Fibroblast of lung (primary cell): ENCODE data around the gene CASKIN2. TPM values are rescaled to one million over a fixed set of nuclear protein-coding genes. Genes with fewer than 3 reads are reported as not detected.

ENCODE experiments used
- DNase-seq, 2 donors: peaks; one replicate each; pipeline versions ENCODE4 v3.0.0 to v3.0.0-alpha.2; 2010; ENCODE audit warnings: low read depth in 2 of 2
- H2AFZ ChIP-seq: 2 replicates; pipeline ENCODE4 v1.5.1; 2012; ENCODE audit warnings: low read length, control low read depth, inconsistent platforms
- H3K27ac ChIP-seq: 2 replicates; pipeline ENCODE4 v1.5.1; 2011; ENCODE audit warnings: low read length, control low read depth; ENCODE audit not compliant: insufficient read depth
- H3K27me3 ChIP-seq: 2 replicates; pipeline ENCODE4 v1.5.1; 2011; ENCODE audit warnings: mild to moderate bottlenecking, low read length; ENCODE audit not compliant: control insufficient read depth, insufficient read depth
- H3K36me3 ChIP-seq: 2 replicates; pipeline ENCODE4 v1.5.1; 2011; ENCODE audit warnings: low read length; ENCODE audit not compliant: control insufficient read depth, insufficient read depth
- H3K4me1 ChIP-seq: 2 replicates; pipeline ENCODE4 v1.5.1; 2011; ENCODE audit warnings: low read length; ENCODE audit not compliant: control insufficient read depth, insufficient read depth; ENCODE audit errors: extremely low read depth
- H3K4me2 ChIP-seq: 2 replicates; pipeline ENCODE4 v1.5.1; 2011; ENCODE audit warnings: low read length, control low read depth; ENCODE audit not compliant: insufficient read depth; ENCODE audit errors: extremely low read depth
- H3K4me3 ChIP-seq, 4 experiments: fragments of 200-600 bp in 1 of 4; sonication (generic) in 1 of 4; replicated peaks in 1 of 4; 2 replicates each; pipeline ENCODE4 v1.5.1; 2011 to 2016; ENCODE audit warnings: low read length in 4 of 4, low read depth in 3 of 4, mild to moderate bottlenecking in 3 of 4, control low read depth in 2 of 4, inconsistent platforms in 1 of 4, mixed read lengths in 1 of 4; ENCODE audit not compliant: insufficient read depth in 1 of 4; ENCODE audit errors: control extremely low read depth in 1 of 4
- H3K79me2 ChIP-seq: 2 replicates; pipeline ENCODE4 v1.5.1; 2012; ENCODE audit warnings: mild to moderate bottlenecking, low read length, inconsistent platforms; ENCODE audit not compliant: control insufficient read depth, insufficient read depth
- H3K9ac ChIP-seq: 2 replicates; pipeline ENCODE4 v1.5.1; 2011; ENCODE audit warnings: mild to moderate bottlenecking, low read length, control low read depth; ENCODE audit not compliant: insufficient read depth
- H3K9me3 ChIP-seq: 2 replicates; pipeline ENCODE4 v1.5.1; 2012; ENCODE audit warnings: low read depth, low read length; ENCODE audit not compliant: control insufficient read depth, insufficient read depth
- H4K20me1 ChIP-seq: 2 replicates; pipeline ENCODE4 v1.5.1; 2011; ENCODE audit warnings: low read length; ENCODE audit not compliant: control insufficient read depth, insufficient read depth; ENCODE audit errors: extremely low read depth
- CTCF ChIP-seq, 2 donors: IDR thresholded peaks in 1 of 2; conservative IDR thresholded peaks in 1 of 2; 1 replicate in 1 of 2; 2 replicates in 1 of 2; pipeline ENCODE4 v1.5.1; 2011 to 2012; ENCODE audit warnings: low read length in 2 of 2, control low read depth in 1 of 2, inconsistent platforms in 1 of 2, low read depth in 1 of 2, mild to moderate bottlenecking in 1 of 2
- EZH2 ChIP-seq: IDR thresholded peaks from 2 replicates; pipeline ENCODE4 v1.5.1; 2012; ENCODE audit warnings: low read length, control low read depth, mild to moderate bottlenecking; ENCODE audit errors: missing control alignments
- polyA plus RNA-seq, 2 donors: library from polyadenylated mRNA; depleted of rRNA in 1 of 2; stranded (reverse) in 1 of 2; unstranded in 1 of 2; fragments of >200 nt; gene quantifications; 2 replicates each; pipeline ENCODE4 v1.2.1, GENCODE V29; 2011 to 2012; ENCODE audit warnings: missing spikeins in 1 of 2
- total RNA-seq: library from RNA; depleted of rRNA; stranded (reverse); fragments of >200 nt; gene quantifications from 2 replicates; pipeline ENCODE4 v1.2.1, GENCODE V29; 2014

The CASKIN2 gene
- total and polyA plus RNA-seq, 2 donors (not counting 1 experiment from before 2014, with no cell fraction given): 3.4 to 8.3 TPM

- Histone ChIP-seq H3K27ac (peak overlapping the region; percentile 42), H3K36me3 (peaks cover 1% of the 10 kb centered on the region), H3K9me3 (no peaks in the 10 kb centered on the region), H3K9ac (peak overlapping the region; percentile 65), H4K20me1 (no peaks in the 10 kb centered on the region), H2AFZ (no peak overlapping the region), H3K4me2 (peak overlapping the region; percentile 91), H3K79me2 (peaks cover 2% of the 10 kb centered on the region), H3K27me3 (no peaks in the 10 kb centered on the region), H3K4me3 (peak overlapping the region; percentile 70 to 87 (median 76)), H3K4me1 (peaks cover 3% of the 10 kb centered on the region)
- TF ChIP-seq EZH2: no peak
- no peak for TF ChIP-seq CTCF (conservative IDR thresholded peaks at IDR 0.05 in 1 of 2, IDR thresholded peaks at IDR 0.05 in 1 of 2; ENCODE audit: low read depth in 1 of 2, low read length in 2 of 2)
- DNase-seq: no peak
These were observed 928 bp downstream of the CASKIN2 start for GRCh38 chr17:75514299-75514918.

GRCh38 chr17:75513641-75514000 is 1.7 kb downstream of the CASKIN2 start:
- TF ChIP-seq EZH2 (no peak), CTCF (conservative IDR thresholded peaks at IDR 0.05 in 1 of 2, IDR thresholded peaks at IDR 0.05 in 1 of 2; ENCODE audit: low read depth in 1 of 2, low read length in 2 of 2) (no peak)
- peaks cover 3% of the 10 kb centered on the region for H3K4me1 ChIP-seq
- peaks cover 1% of the 10 kb centered on the region for H3K36me3 ChIP-seq
- H3K27ac ChIP-seq: no peak overlapping the region
- no peaks in the 10 kb centered on the region for H3K9me3 ChIP-seq
- H2AFZ ChIP-seq: no peak overlapping the region
- H3K4me2 ChIP-seq: no peak overlapping the region
- peak overlapping the region in 1 of 4 experiments; percentile 87 for H3K4me3 ChIP-seq
- DNase-seq: no peak
- no peaks in the 10 kb centered on the region for H4K20me1 ChIP-seq
- no peak overlapping the region for H3K9ac ChIP-seq
- peaks cover 2% of the 10 kb centered on the region for H3K79me2 ChIP-seq
- H3K27me3 ChIP-seq: no peaks in the 10 kb centered on the region

GRCh38 chr17:75512926-75513640 is 2.3 kb downstream of the CASKIN2 start:
- H3K4me2 ChIP-seq: no peak overlapping the region
- no peak overlapping the region for H3K4me3 ChIP-seq
- H3K36me3 ChIP-seq: peaks cover 3% of the 10 kb centered on the region
- H3K79me2 ChIP-seq: peaks cover 2% of the 10 kb centered on the region
- H3K27ac ChIP-seq: no peak overlapping the region
- H3K27me3 ChIP-seq: no peaks in the 10 kb centered on the region
- peaks cover 3% of the 10 kb centered on the region for H3K4me1 ChIP-seq
- no peak overlapping the region for H2AFZ ChIP-seq
- H4K20me1 ChIP-seq: no peaks in the 10 kb centered on the region
- DNase-seq: peak; percentile 25 to 36
- no peak overlapping the region for H3K9ac ChIP-seq
- no peak for TF ChIP-seq EZH2
- no peak for TF ChIP-seq CTCF (conservative IDR thresholded peaks at IDR 0.05 in 1 of 2, IDR thresholded peaks at IDR 0.05 in 1 of 2; ENCODE audit: low read depth in 1 of 2, low read length in 2 of 2)
- H3K9me3 ChIP-seq: no peaks in the 10 kb centered on the region
